H1 (cell line): ENCODE data around the gene NBEA. TPM values are rescaled to one million over a fixed set of nuclear protein-coding genes. Genes with fewer than 3 reads are reported as not detected.

Experiments
- CTCF ChIA-PET: fragments of 300-600 bp; sonication (Branson Sonifier 250); formaldehyde crosslinking; loops from one replicate; lab custom pipeline; 2021; ENCODE audit not compliant: partially characterized antibody; lab: Charles Lee
- POLR2A ChIA-PET: fragments of 300-600 bp; sonication (Branson Sonifier 250); formaldehyde crosslinking; loops from one replicate; lab custom pipeline; 2021; ENCODE audit warnings: inconsistent platforms; ENCODE audit not compliant: partially characterized antibody; lab: Charles Lee
- DNase-seq, 2 experiments: peaks; one replicate each; pipeline versions ENCODE4 v3.0.0 to v3.0.0-alpha.2; 2010 to 2022; ENCODE audit warnings: low spot score in 2 of 2, low read depth in 1 of 2, mixed read lengths in 1 of 2
- FAIRE-seq: peaks from 2 replicates; lab custom pipeline; 2011; peaks lifted over from hg19 to GRCh38; lab: Jason Lieb, UNC
- H2AFZ ChIP-seq: 2 replicates; pipeline ENCODE4 v1.8.1; 2012; ENCODE audit warnings: low read length, inconsistent platforms
- H2AK5ac ChIP-seq: 2 replicates; pipeline ENCODE4 v1.6.1; 2013; ENCODE audit warnings: low read depth, low read length
- H2BK120ac ChIP-seq: replicated peaks from 2 replicates; pipeline ENCODE3; 2013; ENCODE audit warnings: low read depth, low read length, inconsistent platforms
- H2BK12ac ChIP-seq: 2 replicates; pipeline ENCODE4 v1.6.1; 2013; ENCODE audit warnings: low read depth, low read length
- H2BK15ac ChIP-seq: 2 replicates; pipeline ENCODE4 v1.6.1; 2013; ENCODE audit warnings: low read length
- H2BK20ac ChIP-seq: 2 replicates; pipeline ENCODE4 v1.6.1; 2013; ENCODE audit warnings: low read length
- H2BK5ac ChIP-seq: 2 replicates; pipeline ENCODE4 v1.6.1; 2013; ENCODE audit warnings: low read depth, low read length
- H3K14ac ChIP-seq: 2 replicates; pipeline ENCODE4 v1.6.1; 2013; ENCODE audit warnings: inconsistent platforms; ENCODE audit not compliant: insufficient read length
- H3K18ac ChIP-seq: 2 replicates; pipeline ENCODE4 v1.6.1; 2013; ENCODE audit warnings: low read length; ENCODE audit errors: extremely low read depth
- H3K23ac ChIP-seq: 2 replicates; pipeline ENCODE4 v1.6.1; 2013; ENCODE audit warnings: inconsistent platforms; ENCODE audit not compliant: insufficient read length
- H3K23me2 ChIP-seq: 2 replicates; pipeline ENCODE4 v1.6.1; 2013; ENCODE audit warnings: low read depth, low read length
- H3K27ac ChIP-seq: 2 replicates; pipeline ENCODE4 v1.6.1; 2011; ENCODE audit warnings: low read depth, low read length, inconsistent platforms
- H3K27me3 ChIP-seq, 4 experiments: replicated peaks in 1 of 4; 1 replicate in 1 of 4; 2 replicates in 3 of 4; pipeline versions ENCODE4 v1.6.1 to v1.8.1; 2011 to 2013; ENCODE audit warnings: low read length in 3 of 4, mild to moderate bottlenecking in 3 of 4, inconsistent platforms in 2 of 4, mixed read lengths in 2 of 4, moderate library complexity in 1 of 4; ENCODE audit not compliant: control insufficient read depth in 3 of 4, insufficient read depth in 3 of 4; ENCODE audit errors: extremely low read depth in 1 of 4
- H3K36me3 ChIP-seq, 4 experiments: 2 replicates each; pipeline versions ENCODE4 v1.6.1 to v1.8.1; 2011 to 2013; ENCODE audit warnings: mild to moderate bottlenecking in 4 of 4, low read length in 3 of 4, moderate library complexity in 2 of 4, control low read depth in 1 of 4, inconsistent platforms in 1 of 4; ENCODE audit not compliant: insufficient read depth in 4 of 4, control insufficient read depth in 2 of 4
- H3K4ac ChIP-seq: replicated peaks from 2 replicates; pipeline ENCODE3; 2013; ENCODE audit warnings: low read length, low read depth, mixed read lengths, inconsistent platforms; ENCODE audit not compliant: insufficient read length
- H3K4me1 ChIP-seq, 4 experiments: replicated peaks in 1 of 4; 1 replicate in 1 of 4; 2 replicates in 3 of 4; pipeline versions ENCODE4 v1.6.1 to v1.8.1; 2011 to 2013; ENCODE audit warnings: low read length in 3 of 4, inconsistent platforms in 2 of 4, mixed read lengths in 1 of 4; ENCODE audit not compliant: insufficient read depth in 4 of 4, control insufficient read depth in 3 of 4
- H3K4me2 ChIP-seq, 2 experiments: 2 replicates each; pipeline versions ENCODE4 v1.6.1 to v1.8.1; 2011 to 2013; ENCODE audit warnings: low read depth in 2 of 2, low read length in 2 of 2, control low read depth in 1 of 2, inconsistent platforms in 1 of 2, mild to moderate bottlenecking in 1 of 2; ENCODE audit not compliant: insufficient read depth in 1 of 2
- H3K4me3 ChIP-seq, 4 experiments: fragments of 200-600, 300-600 bp in 1 of 4; sonication (generic), shearing (Covaris generic), sonication (Bioruptor Twin) in 1 of 4; 2 replicates each; pipeline versions ENCODE4 v1.5.1 to v1.8.1; 2011 to 2016; ENCODE audit warnings: low read length in 4 of 4, low read depth in 3 of 4, control low read depth in 2 of 4, inconsistent platforms in 2 of 4, mild to moderate bottlenecking in 2 of 4, mixed read lengths in 1 of 4, moderate library complexity in 1 of 4; ENCODE audit not compliant: insufficient read depth in 2 of 4; ENCODE audit errors: extremely low read depth in 1 of 4
- H3K56ac ChIP-seq: replicated peaks from 2 replicates; pipeline ENCODE3; 2013; ENCODE audit warnings: low read depth, mild to moderate bottlenecking, mixed read lengths, low read length, inconsistent platforms; ENCODE audit not compliant: insufficient read length
- H3K79me1 ChIP-seq: 2 replicates; pipeline ENCODE4 v1.6.1; 2013; ENCODE audit warnings: low read depth, low read length, control low read depth
- H3K79me2 ChIP-seq, 2 experiments: 2 replicates each; pipeline versions ENCODE4 v1.6.1 to v1.8.1; 2012 to 2013; ENCODE audit warnings: low read length in 2 of 2, mild to moderate bottlenecking in 2 of 2, inconsistent platforms in 1 of 2; ENCODE audit not compliant: insufficient read depth in 2 of 2, control insufficient read depth in 1 of 2
- H3K9ac ChIP-seq, 4 experiments: replicated peaks in 1 of 4; 1 replicate in 1 of 4; 2 replicates in 3 of 4; pipeline versions ENCODE4 v1.6.1 to v1.8.1; 2011 to 2013; ENCODE audit warnings: low read depth in 3 of 4, low read length in 3 of 4, control low read depth in 2 of 4, mild to moderate bottlenecking in 2 of 4, moderate library complexity in 2 of 4, inconsistent platforms in 1 of 4; ENCODE audit errors: extremely low read depth in 1 of 4
- H3K9me3 ChIP-seq, 2 experiments: 2 replicates each; pipeline versions ENCODE4 v1.6.1 to v1.8.1; 2012 to 2013; ENCODE audit warnings: mild to moderate bottlenecking in 2 of 2, moderate library complexity in 2 of 2, control low read depth in 1 of 2, inconsistent platforms in 1 of 2, low read depth in 1 of 2, low read length in 1 of 2, mixed read lengths in 1 of 2; ENCODE audit not compliant: insufficient read depth in 2 of 2
- H4K20me1 ChIP-seq, 2 experiments: replicated peaks in 1 of 2; 2 replicates each; pipeline versions ENCODE3 to v1.8.1; 2011 to 2013; ENCODE audit warnings: inconsistent platforms in 2 of 2, low read length in 2 of 2, mild to moderate bottlenecking in 1 of 2; ENCODE audit not compliant: insufficient read depth in 2 of 2, control insufficient read depth in 1 of 2
- H4K5ac ChIP-seq: 2 replicates; pipeline ENCODE4 v1.6.1; 2013; ENCODE audit warnings: low read length, low read depth, mixed read lengths, inconsistent platforms; ENCODE audit not compliant: insufficient read length
- H4K8ac ChIP-seq: 2 replicates; pipeline ENCODE4 v1.8.0; 2013; ENCODE audit warnings: mild to moderate bottlenecking, moderate library complexity, low read length, inconsistent platforms; ENCODE audit not compliant: insufficient read depth; ENCODE audit errors: extremely low read depth
- H4K91ac ChIP-seq: replicated peaks from 2 replicates; pipeline ENCODE3; 2013; ENCODE audit warnings: low read length, mixed read lengths, inconsistent platforms; ENCODE audit not compliant: insufficient read length
- POU5F1 ChIP-seq: IDR thresholded peaks from 2 replicates; pipeline ENCODE4 v1.6.1; 2011; ENCODE audit warnings: low read depth, mild to moderate bottlenecking, low read length, moderate library complexity
- SIN3A ChIP-seq, 2 experiments: IDR thresholded peaks in 1 of 2; conservative IDR thresholded peaks in 1 of 2; 2 replicates each; pipeline ENCODE4 v1.6.1; 2011 to 2012; ENCODE audit warnings: low read length in 2 of 2, improper control_type of control experiment in 1 of 2, low read depth in 1 of 2, mild to moderate bottlenecking in 1 of 2
- SP1 ChIP-seq: IDR thresholded peaks from 2 replicates; pipeline ENCODE4 v1.6.1; 2011; ENCODE audit warnings: low read depth, low read length
- SP4 ChIP-seq: IDR thresholded peaks from 2 replicates; pipeline ENCODE4 v1.6.1; 2012; ENCODE audit warnings: low read length, inconsistent platforms
- ZNF274 ChIP-seq: IDR thresholded peaks from 2 replicates; pipeline ENCODE4 v1.7.0; 2012; ENCODE audit warnings: low read length, borderline replicate concordance; ENCODE audit errors: extremely low read depth
- WGBS, 2 experiments: shearing (Covaris generic) in 1 of 2; methylation state at CpG; one replicate each; pipeline versions ENCODE4 v1.1.6 to v1.1.7; 2013 to 2015; ENCODE audit warnings: low lambda C conversion rate in 2 of 2, mixed read lengths in 2 of 2, inconsistent platforms in 1 of 2, low coverage in 1 of 2, missing lambda C conversion rate in 1 of 2; ENCODE audit not compliant: insufficient replicate concordance in 2 of 2, insufficient coverage in 1 of 2, insufficient read length in 1 of 2; ENCODE audit errors: extremely low coverage in 1 of 2, missing lambda C conversion rate in 1 of 2; 5-methylcytosine and 5-hydroxymethylcytosine counted together
- polyA plus RNA-seq, 7 experiments: library from polyadenylated mRNA; depleted of rRNA in 3 of 7; stranded (reverse) in 5 of 7; unstranded in 2 of 7; fragments of >200 nt in 5 of 7; fragments of 200-250 nt in 2 of 7; gene quantifications; 1 replicate in 5 of 7; 2 replicates in 1 of 7; 4 replicates in 1 of 7; pipeline versions ENCODE4 v1.2.1 to v1.2.3, GENCODE V29; 2011 to 2013; ENCODE audit warnings: missing spikeins in 2 of 7, mixed read lengths in 2 of 7
- total RNA-seq: library from RNA; stranded (reverse); fragmentation: NEBNext Ultra II Directional; extraction: Animal tissue kit (Norgen Biotek cat#: 25700); gene quantifications from 2 replicates; pipeline ENCODE4 v1.2.1, GENCODE V29; 2021

NBEA gene
- total and polyA plus RNA-seq, 2 of the 8 experiments (the other 6 are each of a cell fraction or from before 2014, with no cell fraction given) = 14.2 to 21.5 TPM

DNA sequence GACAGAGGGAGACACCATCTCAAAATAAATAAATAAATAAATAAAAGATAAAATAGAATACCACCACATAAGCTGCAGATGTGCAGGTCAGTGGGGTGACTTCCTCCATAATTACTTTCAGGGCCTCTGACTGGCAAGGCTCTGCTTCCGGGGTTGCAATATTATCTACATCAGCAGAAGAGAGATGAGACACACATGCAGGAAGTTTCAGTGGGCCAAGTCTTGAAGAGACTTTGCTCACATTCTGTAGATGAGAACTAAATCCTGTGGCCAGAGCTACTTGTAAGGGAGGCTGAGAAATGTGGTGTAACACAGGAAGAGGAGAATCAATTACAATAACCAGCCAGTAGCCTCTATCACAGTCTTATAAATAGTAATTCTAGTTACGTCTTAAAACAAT is 624.3 kb downstream of the NBEA start:
- no peak overlapping the region for H4K5ac ChIP-seq
- H3K27me3 ChIP-seq = no peaks in the 10 kb centered on the region
- CTCF ChIA-PET = interaction anchor here (1.2 kb wide), 1 partner anchor 12 kb away, joined by 3 read pairs; no protein-coding TSS in a partner anchor
- no peak overlapping the region for H2AK5ac ChIP-seq
- no peak overlapping the region for H3K4me2 ChIP-seq
- H3K9ac ChIP-seq = no peak overlapping the region
- H2BK5ac ChIP-seq = no peak overlapping the region
- H3K4me1 ChIP-seq = 0 out of 7 replicates have a peak, but pooled peaks cover 0 to 2% (median 0%) of the 10 kb centered on the region in 4 experiments
- H3K14ac ChIP-seq = no peak overlapping the region
- H3K23ac ChIP-seq = no peak overlapping the region
- H4K20me1 ChIP-seq = no peaks in the 10 kb centered on the region
- no peak overlapping the region for H4K8ac ChIP-seq
- POLR2A ChIA-PET = no interaction called here
- H3K56ac ChIP-seq = no peak overlapping the region
- no peak overlapping the region for H3K4ac ChIP-seq
- H3K4me3 ChIP-seq = no peak overlapping the region
- no peak overlapping the region for H2BK120ac ChIP-seq
- no peak for TF ChIP-seq POU5F1
- TF ChIP-seq ZNF274 = no peak
- TF ChIP-seq SP1 = no peak
- TF ChIP-seq SP4 = no peak
- TF ChIP-seq SIN3A (conservative IDR thresholded peaks at IDR 0.05 in 1 of 2, IDR thresholded peaks at IDR 0.05 in 1 of 2; ENCODE audit: low read depth in 1 of 2, low read length in 2 of 2) = no peak
- TF ChIP-seq, all 59 proteins: peak for 0
- DNase-seq (no peak), FAIRE-seq (no peak)
- no peak overlapping the region for H2BK15ac ChIP-seq
- no peaks in the 10 kb centered on the region for H3K36me3 ChIP-seq
- no peak overlapping the region for H4K91ac ChIP-seq
- 92% methylated on average over 2 of the region's 2 CpGs; no CpG with 5 or more reads in 1 of the 2 experiments for WGBS, 2 experiments
- H3K23me2 ChIP-seq = no peaks in the 10 kb centered on the region
- no peak overlapping the region for H2BK20ac ChIP-seq
- H2AFZ ChIP-seq = no peak overlapping the region
- H2BK12ac ChIP-seq = no peak overlapping the region
- no peaks in the 10 kb centered on the region for H3K9me3 ChIP-seq
- H3K18ac ChIP-seq = no peak overlapping the region
- no peaks in the 10 kb centered on the region for H3K79me1 ChIP-seq
- no peaks in the 10 kb centered on the region for H3K79me2 ChIP-seq
- no peak overlapping the region for H3K27ac ChIP-seq
